H1 (cell line): ENCODE results near the gene TEX47.

Experiments used
- CBX5 ChIP-seq: fragments of 300-800, 300-1000 bp; sonication (generic); IDR thresholded peaks from 2 replicates; pipeline ENCODE4 v1.7.1; 2016; ENCODE audit warnings: antibody characterized with exemption, low read length, low read depth
- CTCF ChIP-seq, 3 experiments: IDR thresholded peaks; 1 replicate in 2 of 3; 2 replicates in 1 of 3; pipeline versions ENCODE4 v1.5.1 to v1.6.1; 2011; ENCODE audit warnings: low read length in 3 of 3, mild to moderate bottlenecking in 3 of 3, inconsistent platforms in 2 of 3, low read depth in 1 of 3, moderate library complexity in 1 of 3; ENCODE audit not compliant: insufficient read depth in 1 of 3; ENCODE audit errors: control extremely low read depth in 1 of 3
- EZH2 ChIP-seq: fragments of 200-600 bp; sonication (generic); IDR thresholded peaks from 2 replicates; pipeline ENCODE4 v1.7.1; 2012; ENCODE audit warnings: low read depth, mild to moderate bottlenecking, moderate library complexity, low read length, inconsistent platforms; ENCODE audit not compliant: severe bottlenecking
- HDAC6 ChIP-seq: IDR thresholded peaks from one replicate; pipeline ENCODE4 v1.7.1; 2012; ENCODE audit warnings: low read depth, mild to moderate bottlenecking, inconsistent platforms, low read length, moderate library complexity
- KDM5A ChIP-seq: fragments of 200-600 bp; IDR thresholded peaks from 2 replicates; pipeline ENCODE4 v1.7.1; 2012; ENCODE audit warnings: mild to moderate bottlenecking, low read length, inconsistent platforms, mixed read lengths
- POLR2A ChIP-seq, 2 experiments: IDR thresholded peaks; 1 replicate in 1 of 2; 2 replicates in 1 of 2; pipeline ENCODE4 v1.6.1; 2011; ENCODE audit warnings: low read depth in 2 of 2, low read length in 2 of 2, mild to moderate bottlenecking in 2 of 2; ENCODE audit errors: control extremely low read depth in 1 of 2
- SIRT6 ChIP-seq: IDR thresholded peaks from one replicate; pipeline ENCODE4 v1.7.1; 2012; ENCODE audit warnings: low read length, inconsistent platforms
- SP1 ChIP-seq: IDR thresholded peaks from 2 replicates; pipeline ENCODE4 v1.6.1; 2011; ENCODE audit warnings: low read depth, low read length
- SP4 ChIP-seq: IDR thresholded peaks from 2 replicates; pipeline ENCODE4 v1.6.1; 2012; ENCODE audit warnings: low read length, inconsistent platforms
- SUZ12 ChIP-seq: fragments of 200-600 bp; sonication (generic); IDR thresholded peaks from 2 replicates; pipeline ENCODE4 v1.6.1; 2012; ENCODE audit warnings: mild to moderate bottlenecking, inconsistent platforms, low read length, moderate library complexity, mixed read lengths
- TAF1 ChIP-seq: IDR thresholded peaks from 2 replicates; pipeline ENCODE4 v1.6.1; 2011; ENCODE audit warnings: mild to moderate bottlenecking, low read depth, low read length

- TF ChIP-seq EZH2 (no peak), TAF1 (no peak), POLR2A (IDR thresholded peaks at IDR 0.05; ENCODE audit: control extremely low read depth in 1 of 2, low read depth in 2 of 2, low read length in 2 of 2) (no peak), SIRT6 (no peak), SP4 (no peak), KDM5A (no peak), CTCF (IDR thresholded peaks at IDR 0.05; ENCODE audit: control extremely low read depth in 1 of 3, insufficient read depth in 1 of 3, low read depth in 1 of 3, low read length in 3 of 3) (no peak), HDAC6 (no peak), CBX5 (no peak), SP1 (no peak), SUZ12 (no peak)
Observed at GRCh38 chr7:88795553-88795952, at the start of gene TEX47.
